Measurements from ENCODE around the gene LAMC2. TPM values are rescaled to one million over a fixed set of nuclear protein-coding genes. Genes with fewer than 3 reads are reported as not detected.
A peak's percentile ranks its signal among the peaks of the same experiment; 100 is the strongest.

Gene LAMC2
- total RNA-seq, 4 donors from 2014 or later: 24.2 to 46.5 (median 35.5) TPM

DNA sequence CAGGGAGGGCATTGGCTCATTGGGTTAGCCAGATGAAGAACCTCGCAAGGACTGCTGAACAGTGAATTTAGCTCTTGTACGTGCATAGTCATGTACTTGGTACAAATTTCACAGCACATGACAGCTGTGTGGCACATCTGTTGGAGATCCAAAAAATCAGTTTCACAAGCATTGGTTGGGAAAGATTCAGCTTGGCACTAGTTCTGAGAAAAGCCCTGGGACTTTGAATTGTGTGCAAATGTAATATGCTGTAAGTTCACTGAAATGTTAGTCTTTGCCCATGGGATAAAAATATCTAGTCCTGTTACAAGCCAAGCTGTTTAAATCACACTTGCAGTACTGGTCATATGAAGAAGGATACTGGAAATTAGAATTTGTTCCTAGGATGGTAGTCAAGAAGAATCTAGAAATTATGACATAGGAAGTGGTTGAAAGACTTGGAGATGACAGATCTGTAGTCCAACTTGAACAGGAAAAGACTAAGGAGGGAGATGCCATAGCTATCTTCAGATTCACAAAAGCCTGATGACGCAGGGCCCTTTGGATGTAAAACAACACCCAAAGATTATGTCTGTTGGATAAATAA is 19.2 kb downstream of the LAMC2 start:
- Histone ChIP-seq H3K27ac (peak overlapping the region; percentile 63), H3K4me3 (no peak overlapping the region), H3K27me3 (no peaks in the 10 kb centered on the region), H3K9me3 (no peaks in the 10 kb centered on the region), H3K36me3 (no peaks in the 10 kb centered on the region), H3K4me1 (peaks cover 13% of the 10 kb centered on the region)
- TF ChIP-seq, protein P1, sequence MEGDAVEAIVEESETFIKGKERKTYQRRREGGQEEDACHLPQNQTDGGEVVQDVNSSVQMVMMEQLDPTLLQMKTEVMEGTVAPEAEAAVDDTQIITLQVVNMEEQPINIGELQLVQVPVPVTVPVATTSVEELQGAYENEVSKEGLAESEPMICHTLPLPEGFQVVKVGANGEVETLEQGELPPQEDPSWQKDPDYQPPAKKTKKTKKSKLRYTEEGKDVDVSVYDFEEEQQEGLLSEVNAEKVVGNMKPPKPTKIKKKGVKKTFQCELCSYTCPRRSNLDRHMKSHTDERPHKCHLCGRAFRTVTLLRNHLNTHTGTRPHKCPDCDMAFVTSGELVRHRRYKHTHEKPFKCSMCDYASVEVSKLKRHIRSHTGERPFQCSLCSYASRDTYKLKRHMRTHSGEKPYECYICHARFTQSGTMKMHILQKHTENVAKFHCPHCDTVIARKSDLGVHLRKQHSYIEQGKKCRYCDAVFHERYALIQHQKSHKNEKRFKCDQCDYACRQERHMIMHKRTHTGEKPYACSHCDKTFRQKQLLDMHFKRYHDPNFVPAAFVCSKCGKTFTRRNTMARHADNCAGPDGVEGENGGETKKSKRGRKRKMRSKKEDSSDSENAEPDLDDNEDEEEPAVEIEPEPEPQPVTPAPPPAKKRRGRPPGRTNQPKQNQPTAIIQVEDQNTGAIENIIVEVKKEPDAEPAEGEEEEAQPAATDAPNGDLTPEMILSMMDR (IDR thresholded peaks at IDR 0.05): no peak
- TF ChIP-seq POLR2A (IDR thresholded peaks at IDR 0.05) (no peak), POLR2AphosphoS5 (IDR thresholded peaks at IDR 0.05) (peak; percentile 60 to 98 (median 93))
- no peak for DNase-seq (ENCODE audit: low spot score in 2 of 2)
- WGBS: 49% methylated on average over 3 of the region's 3 CpGs

DNA sequence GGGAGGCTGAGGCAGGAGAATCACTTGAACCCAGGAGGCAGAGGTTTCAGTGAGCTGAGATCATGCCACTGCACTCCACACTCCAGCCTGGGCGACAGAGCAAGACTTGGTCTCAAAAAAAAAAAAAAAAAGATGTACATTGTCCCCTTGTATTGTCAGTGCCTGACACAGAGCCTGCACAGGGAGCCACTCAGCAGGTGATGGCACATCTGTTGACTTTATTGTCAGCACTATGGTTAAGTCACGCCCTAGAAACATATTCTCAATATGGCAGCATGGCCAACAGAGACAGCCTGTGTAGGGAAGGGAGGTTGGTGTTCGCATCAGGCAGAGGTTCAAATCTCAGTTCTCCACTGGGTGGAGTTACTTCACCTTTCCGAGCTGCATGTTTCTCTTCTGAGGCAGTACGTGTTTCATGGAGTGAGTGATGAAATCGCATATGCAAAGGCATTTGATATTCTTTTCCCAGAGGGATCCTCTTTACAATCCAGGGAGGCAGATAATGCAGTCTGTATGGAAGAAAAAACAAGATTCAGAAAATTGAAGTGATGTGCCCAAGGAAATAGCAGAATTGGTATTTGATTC is 20.6 kb downstream of the LAMC2 start:
- no peaks in the 10 kb centered on the region for H3K27me3 ChIP-seq
- H3K4me3 ChIP-seq: no peak overlapping the region
- 91% methylated on average over 6 of the region's 6 CpGs for WGBS
- DNase-seq (ENCODE audit: low spot score in 2 of 2): no peak
- no peaks in the 10 kb centered on the region for H3K9me3 ChIP-seq
- no peaks in the 10 kb centered on the region for H3K36me3 ChIP-seq
- TF ChIP-seq EP300 (IDR thresholded peaks at IDR 0.05): no peak
- TF ChIP-seq, protein P1 (IDR thresholded peaks at IDR 0.05): no peak
- no peak for TF ChIP-seq POLR2AphosphoS5 (IDR thresholded peaks at IDR 0.05)
- no peak for TF ChIP-seq POLR2A (IDR thresholded peaks at IDR 0.05)
- no peak overlapping the region for H3K27ac ChIP-seq
- H3K4me1 ChIP-seq: peaks cover 13% of the 10 kb centered on the region

DNA sequence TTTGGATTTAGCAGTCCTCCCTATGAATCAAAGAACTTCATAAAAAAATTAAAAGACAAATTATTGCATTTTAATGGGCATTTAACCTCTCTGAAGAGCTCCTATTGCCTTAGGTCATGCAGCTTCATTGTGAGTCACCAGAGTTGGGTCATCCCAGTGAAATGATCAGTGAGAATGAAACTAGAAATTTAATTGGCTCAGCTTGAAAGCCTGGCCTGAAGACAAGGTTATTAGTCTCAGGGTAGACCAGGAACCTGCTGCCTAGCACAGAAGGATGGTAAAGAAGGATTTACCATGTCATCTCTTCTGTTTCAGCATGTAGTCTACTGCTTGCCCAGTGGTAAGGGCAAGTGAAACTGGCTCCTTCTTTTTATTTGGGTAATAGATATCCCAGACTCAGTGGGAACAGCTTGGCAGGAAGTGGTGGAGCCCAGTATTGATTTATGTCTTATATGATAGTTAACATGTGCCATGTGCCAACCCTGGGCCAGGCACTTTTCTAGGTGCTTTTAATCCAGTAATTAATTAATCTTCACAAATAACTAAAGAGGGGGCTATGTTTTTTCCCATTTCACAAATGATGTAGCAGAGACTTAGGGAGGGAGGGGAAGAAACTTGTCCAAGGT is 23.6 kb downstream of the LAMC2 start:
- Histone ChIP-seq H3K4me1 (peaks cover 16% of the 10 kb centered on the region), H3K4me3 (no peak overlapping the region), H3K36me3 (no peaks in the 10 kb centered on the region), H3K27ac (no peak overlapping the region), H3K27me3 (no peaks in the 10 kb centered on the region), H3K9me3 (no peaks in the 10 kb centered on the region)
- no peak for DNase-seq (ENCODE audit: low spot score in 2 of 2)
- TF ChIP-seq, protein P1 (IDR thresholded peaks at IDR 0.05): no peak
- no peak for TF ChIP-seq POLR2AphosphoS5 (IDR thresholded peaks at IDR 0.05)
- TF ChIP-seq EP300 (IDR thresholded peaks at IDR 0.05): no peak
- TF ChIP-seq POLR2A (IDR thresholded peaks at IDR 0.05): no peak

DNA sequence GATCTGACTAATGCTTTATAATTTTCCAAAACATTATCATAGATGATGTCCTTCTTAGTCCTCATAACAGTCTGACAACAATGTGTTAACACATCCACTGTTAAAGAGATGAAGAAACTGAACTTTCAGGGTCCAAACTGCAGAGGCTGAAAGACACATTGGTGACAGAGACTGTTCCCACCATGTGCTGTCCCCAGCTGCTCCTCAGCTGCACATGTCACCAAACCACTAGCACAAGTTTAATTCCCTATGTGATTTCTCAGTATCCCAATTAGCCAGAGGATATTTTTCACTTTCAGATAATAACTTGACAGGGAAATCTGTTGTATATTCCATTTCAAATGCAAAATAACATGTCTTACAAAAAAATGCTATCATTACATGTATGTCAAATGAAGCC is 24.6 kb downstream of the LAMC2 start:
- H3K4me3 ChIP-seq: no peak overlapping the region
- TF ChIP-seq EP300 (IDR thresholded peaks at IDR 0.05): no peak
- TF ChIP-seq POLR2AphosphoS5 (IDR thresholded peaks at IDR 0.05): no peak
- no peak for TF ChIP-seq POLR2A (IDR thresholded peaks at IDR 0.05)
- TF ChIP-seq, protein P1 (IDR thresholded peaks at IDR 0.05): no peak
- no peak overlapping the region for H3K27ac ChIP-seq
- no peaks in the 10 kb centered on the region for H3K27me3 ChIP-seq
- no peak for DNase-seq (ENCODE audit: low spot score in 2 of 2)
- no peaks in the 10 kb centered on the region for H3K36me3 ChIP-seq
- peaks cover 11% of the 10 kb centered on the region for H3K4me1 ChIP-seq
- no peaks in the 10 kb centered on the region for H3K9me3 ChIP-seq

DNA sequence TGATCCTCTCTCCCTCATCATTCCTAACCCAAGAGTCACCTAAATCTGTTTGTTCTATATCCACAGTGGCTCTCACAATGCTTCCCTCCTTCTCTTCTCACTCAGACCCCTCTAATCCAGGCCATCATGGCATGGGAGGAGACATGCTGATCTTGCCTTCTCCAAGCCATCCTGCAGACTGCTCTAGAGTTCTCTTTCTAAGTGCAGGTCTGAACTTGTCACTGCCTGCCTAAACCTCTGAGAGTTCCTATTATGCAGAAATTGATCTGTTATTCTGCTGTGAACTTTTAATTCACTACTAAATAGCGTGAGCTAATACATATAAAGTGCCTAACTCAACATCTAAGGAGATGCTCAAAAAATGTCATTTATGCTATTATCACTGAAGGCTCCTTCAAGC is 26.8 kb downstream of the LAMC2 start:
- no peaks in the 10 kb centered on the region for H3K27me3 ChIP-seq
- H3K36me3 ChIP-seq: no peaks in the 10 kb centered on the region
- DNase-seq (ENCODE audit: low spot score in 2 of 2): no peak
- H3K27ac ChIP-seq: no peak overlapping the region
- TF ChIP-seq, protein P1 (IDR thresholded peaks at IDR 0.05): no peak
- no peak for TF ChIP-seq POLR2AphosphoS5 (IDR thresholded peaks at IDR 0.05)
- no peak for TF ChIP-seq POLR2A (IDR thresholded peaks at IDR 0.05)
- TF ChIP-seq EP300 (IDR thresholded peaks at IDR 0.05): no peak
- H3K9me3 ChIP-seq: no peaks in the 10 kb centered on the region
- WGBS: 60% methylated on average over 1 of the region's 1 CpG
- H3K4me1 ChIP-seq: peaks cover 13% of the 10 kb centered on the region
- H3K4me3 ChIP-seq: no peak overlapping the region
